Colon (tissue), 2 donors: Measurements from ENCODE around the gene TPP1.

Experiments used
- FAIRE-seq: peaks from 2 replicates; lab custom pipeline; 2012; peaks lifted over from hg19 to GRCh38; lab: Jason Lieb, UNC
- donor health status: control.
- donor health status: control.

Gene TPP1

GRCh38 chr11:6646918-6647679 is 27.9 kb upstream of the TPP1 start:
- no peak for FAIRE-seq

DNA sequence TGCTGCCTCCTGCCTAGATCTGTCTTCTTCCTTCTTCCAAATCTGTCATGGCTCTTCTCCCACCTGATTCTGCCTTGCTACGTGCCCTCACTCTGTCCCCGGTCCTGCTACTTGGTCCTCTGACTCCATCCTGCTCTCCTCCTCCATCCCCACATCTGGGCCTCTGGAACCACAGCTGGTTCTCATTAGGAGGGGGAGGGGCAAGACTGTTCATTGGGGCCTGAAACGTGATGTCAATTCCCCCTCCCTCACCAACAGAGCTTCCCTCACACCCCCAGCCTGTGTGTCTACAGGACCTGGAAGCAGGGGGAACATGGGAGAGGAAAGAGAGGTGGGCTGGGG is 27.3 kb upstream of the TPP1 start:
- no peak for FAIRE-seq

- FAIRE-seq = no peak
These were observed 26.8 kb upstream of the TPP1 start for GRCh38 chr11:6646071-6646470.

- no peak for FAIRE-seq
These were observed 23.7 kb upstream of the TPP1 start for GRCh38 chr11:6642957-6643356.

DNA sequence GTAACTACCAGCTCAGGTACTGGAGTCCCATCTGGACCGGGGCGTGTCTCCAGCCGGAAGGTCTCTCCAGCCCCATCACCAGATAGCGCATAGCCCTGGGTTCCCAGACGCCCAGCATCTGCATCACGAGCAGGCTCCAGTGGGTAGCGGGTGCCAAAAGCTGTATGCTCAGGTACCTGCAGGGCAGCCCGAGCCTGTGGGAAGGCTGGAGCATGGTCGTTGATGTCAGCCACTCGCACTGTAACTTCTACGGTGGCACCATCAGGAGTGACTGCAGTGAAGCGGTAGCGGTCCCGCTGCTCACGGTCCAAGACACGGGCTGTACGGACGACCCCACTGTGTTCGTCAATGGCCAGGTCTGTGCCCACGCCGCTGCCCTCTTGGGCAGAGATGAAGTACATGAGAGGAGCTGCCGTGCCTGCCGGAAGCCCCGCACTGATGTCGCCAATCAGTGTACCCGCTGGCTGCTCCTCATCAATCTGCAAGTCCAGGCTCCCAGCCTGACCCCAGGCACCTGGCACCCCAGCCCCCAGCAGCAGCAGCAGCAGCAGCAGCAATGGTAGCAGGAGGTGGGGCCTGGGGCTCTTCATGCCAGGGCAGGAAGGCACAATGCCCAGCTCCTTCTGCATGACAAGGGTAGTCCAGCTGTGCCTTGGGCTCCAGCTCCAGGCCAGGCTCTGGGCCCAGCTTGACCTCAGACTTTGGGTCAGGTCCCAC is 21.9 kb upstream of the TPP1 start:
- no peak for FAIRE-seq

GRCh38 chr11:6640036-6640984 is 21.1 kb upstream of the TPP1 start:
- FAIRE-seq = no peak

GRCh38 chr11:6638429-6638828 is 19.2 kb upstream of the TPP1 start:
- no peak for FAIRE-seq

DNA sequence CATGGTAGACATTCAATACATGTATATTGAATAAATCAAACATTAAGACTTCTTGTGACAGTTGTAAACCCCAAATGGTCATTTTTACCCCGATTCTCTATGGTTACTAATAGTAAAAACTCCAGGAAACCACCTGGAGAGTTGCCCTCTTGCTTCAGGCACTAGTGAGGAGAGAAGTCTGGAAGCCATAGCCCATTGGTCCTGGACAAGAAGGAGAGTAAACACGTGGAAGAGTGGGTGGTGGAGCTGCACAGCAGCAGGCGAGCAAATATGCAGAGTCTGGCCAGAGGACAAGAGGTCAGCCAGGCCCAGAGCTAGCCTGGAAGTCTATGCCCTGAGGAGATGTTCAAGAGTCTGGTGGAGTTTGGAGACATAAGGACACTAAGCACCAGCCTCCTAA is 18.6 kb upstream of the TPP1 start:
- FAIRE-seq = no peak

DNA sequence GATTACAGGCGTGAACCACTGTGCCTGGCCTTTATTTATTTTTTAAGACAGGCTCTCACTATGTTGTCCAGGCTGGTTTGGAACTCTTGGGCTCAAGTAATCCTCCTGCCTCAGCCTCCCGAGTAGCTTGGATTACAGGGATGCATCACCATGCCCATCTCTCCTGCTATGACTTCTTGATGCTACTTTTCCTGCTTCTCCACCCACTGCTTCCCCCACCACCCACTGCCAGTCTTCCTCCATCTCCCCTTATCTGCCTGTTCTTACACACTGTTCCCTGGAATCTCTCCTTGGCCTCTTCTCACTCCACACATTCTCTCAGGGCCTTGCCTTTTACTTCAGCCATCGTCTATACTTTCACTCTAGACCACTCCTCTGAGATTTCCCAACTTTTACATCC is 17.3 kb upstream of the TPP1 start:
- no peak for FAIRE-seq

GRCh38 chr11:6635082-6635932 is 16.1 kb upstream of the TPP1 start:
- FAIRE-seq = no peak

GRCh38 chr11:6634534-6634933 is 15.3 kb upstream of the TPP1 start:
- no peak for FAIRE-seq

GRCh38 chr11:6633422-6634408 is 14.5 kb upstream of the TPP1 start:
- no peak for FAIRE-seq

GRCh38 chr11:6632116-6633073 is 13.2 kb upstream of the TPP1 start:
- FAIRE-seq = no peak

- no peak for FAIRE-seq
These were observed 12.2 kb upstream of the TPP1 start for GRCh38 chr11:6631361-6631890.

GRCh38 chr11:6630632-6631291 is 11.5 kb upstream of the TPP1 start:
- no peak for FAIRE-seq

GRCh38 chr11:6629892-6630631 is 10.8 kb upstream of the TPP1 start:
- no peak for FAIRE-seq

GRCh38 chr11:6629573-6629891 is 10.3 kb upstream of the TPP1 start:
- no peak for FAIRE-seq

GRCh38 chr11:6628526-6628925 is 9.3 kb upstream of the TPP1 start:
- FAIRE-seq = no peak
